CD14-positive monocyte (primary cell): ENCODE results near the gene SLC14A1. TPM values are rescaled to one million over a fixed set of nuclear protein-coding genes. Genes with fewer than 3 reads are reported as not detected.

Experiments
- DNase-seq, 3 donors: peaks; one replicate each; pipeline ENCODE4 v3.0.0-alpha.2; 2011 to 2022
- H2AFZ ChIP-seq: 2 replicates; pipeline ENCODE4 v1.6.0; 2012; ENCODE audit warnings: mild to moderate bottlenecking, low read depth, low read length, inconsistent platforms; ENCODE audit not compliant: insufficient read depth, poor library complexity, severe bottlenecking
- H3K27ac ChIP-seq, 2 donors: 1 replicate in 1 of 2; 2 replicates in 1 of 2; pipeline ENCODE4 v1.5.1; 2012 to 2013; ENCODE audit warnings: low read length in 2 of 2, control low read depth in 1 of 2, inconsistent platforms in 1 of 2, low read depth in 1 of 2, mild to moderate bottlenecking in 1 of 2
- H3K27me3 ChIP-seq, 2 donors: one replicate each; pipeline versions ENCODE4 v1.6.0 to v1.6.1; 2011 to 2013; ENCODE audit warnings: low read length in 2 of 2; ENCODE audit not compliant: control insufficient read depth in 2 of 2, insufficient read depth in 2 of 2
- H3K36me3 ChIP-seq, 2 donors: replicated peaks in 1 of 2; 1 replicate in 1 of 2; 2 replicates in 1 of 2; pipeline versions ENCODE4 v1.5.1 to v1.6.1; 2012 to 2013; ENCODE audit warnings: low read length in 2 of 2, control low read depth in 1 of 2, inconsistent platforms in 1 of 2, mild to moderate bottlenecking in 1 of 2; ENCODE audit not compliant: insufficient read depth in 2 of 2, control insufficient read depth in 1 of 2
- H3K4me1 ChIP-seq, 2 donors: 1 replicate in 1 of 2; 2 replicates in 1 of 2; pipeline versions ENCODE4 v1.5.1 to v1.6.1; 2012 to 2013; ENCODE audit warnings: low read length in 2 of 2, control low read depth in 1 of 2, inconsistent platforms in 1 of 2, mild to moderate bottlenecking in 1 of 2, moderate library complexity in 1 of 2; ENCODE audit not compliant: insufficient read depth in 2 of 2, control insufficient read depth in 1 of 2
- H3K4me2 ChIP-seq: replicated peaks from 2 replicates; pipeline ENCODE3; 2012; ENCODE audit warnings: low read length, moderate library complexity, mild to moderate bottlenecking; ENCODE audit not compliant: poor library complexity, severe bottlenecking; ENCODE audit errors: extremely low read depth
- H3K4me3 ChIP-seq, 3 experiments: fragments of 200-600 bp in 1 of 3; sonication (generic) in 1 of 3; replicated peaks in 1 of 3; 1 replicate in 2 of 3; 2 replicates in 1 of 3; pipeline ENCODE4 v1.5.1; 2011 to 2013; ENCODE audit warnings: low read length in 3 of 3, mild to moderate bottlenecking in 3 of 3, control low read depth in 2 of 3, low read depth in 2 of 3, inconsistent platforms in 1 of 3, moderate library complexity in 1 of 3
- H3K79me2 ChIP-seq: 2 replicates; pipeline ENCODE4 v1.6.0; 2012; ENCODE audit warnings: mild to moderate bottlenecking, control low read depth, inconsistent platforms, low read length, moderate library complexity; ENCODE audit not compliant: insufficient read depth
- H3K9ac ChIP-seq: 2 replicates; pipeline ENCODE4 v1.6.0; 2017; ENCODE audit warnings: low read length, mild to moderate bottlenecking; ENCODE audit not compliant: insufficient read depth, poor library complexity, severe bottlenecking
- H3K9me3 ChIP-seq, 2 donors: replicated peaks in 1 of 2; 1 replicate in 1 of 2; 2 replicates in 1 of 2; pipeline versions ENCODE4 v1.5.1 to v1.6.1; 2012 to 2013; ENCODE audit warnings: low read length in 2 of 2, control low read depth in 1 of 2; ENCODE audit not compliant: control insufficient read depth in 1 of 2, insufficient read depth in 1 of 2
- H4K20me1 ChIP-seq: 2 replicates; pipeline ENCODE4 v1.6.0; 2012; ENCODE audit warnings: mild to moderate bottlenecking, low read length, control low read depth, moderate library complexity; ENCODE audit not compliant: insufficient read depth
- H3K27ac Mint-ChIP-seq, 7 donors: one replicate each; pipeline ENCODE4 v1.8.0; 2020; ENCODE audit warnings: mild to moderate bottlenecking in 7 of 7, mixed read lengths in 7 of 7, moderate library complexity in 6 of 7, inconsistent platforms in 2 of 7
- H3K27me3 Mint-ChIP-seq, 3 donors: one replicate each; pipeline ENCODE4 v1.8.0; 2021 to 2022; ENCODE audit warnings: low read depth in 3 of 3, mild to moderate bottlenecking in 3 of 3, mixed read lengths in 3 of 3, moderate library complexity in 3 of 3, inconsistent platforms in 1 of 3
- H3K36me3 Mint-ChIP-seq, 2 donors: one replicate each; pipeline ENCODE4 v1.8.0; 2020; ENCODE audit warnings: mixed read lengths in 2 of 2, inconsistent platforms in 1 of 2, mild to moderate bottlenecking in 1 of 2
- H3K4me1 Mint-ChIP-seq: one replicate; pipeline ENCODE4 v1.8.0; 2020; ENCODE audit warnings: mild to moderate bottlenecking, mixed read lengths
- H3K4me3 Mint-ChIP-seq, 2 donors: one replicate each; pipeline ENCODE4 v1.8.0; 2020; ENCODE audit warnings: mild to moderate bottlenecking in 2 of 2, mixed read lengths in 2 of 2, moderate library complexity in 1 of 2
- H3K9me3 Mint-ChIP-seq, 7 donors: one replicate each; pipeline ENCODE4 v1.8.0; 2020 to 2022; ENCODE audit warnings: mixed read lengths in 7 of 7, mild to moderate bottlenecking in 6 of 7, moderate library complexity in 6 of 7, inconsistent platforms in 2 of 7
- WGBS: methylation state at CpG from one replicate; pipeline ENCODE4 v1.1.5; 2013; ENCODE audit warnings: missing lambda C conversion rate; ENCODE audit not compliant: insufficient coverage; 5-methylcytosine and 5-hydroxymethylcytosine counted together
- intact Hi-C, 2 donors: fragments of 100-400 bp; cut with micrococcal nuclease; formaldehyde crosslinking; loops; one replicate each; pipeline versions ENCODE4 v1.15.0 to v1.15.1; 2023
- polyA plus RNA-seq, 3 donors: library from polyadenylated mRNA; depleted of rRNA in 1 of 3; unstranded in 2 of 3; stranded (reverse) in 1 of 3; fragments of 300-500 nt in 2 of 3; fragments of >200 nt in 1 of 3; fragmentation: Illumina TruSeq in 2 of 3; gene quantifications; 1 replicate in 2 of 3; 2 replicates in 1 of 3; pipeline ENCODE4 v1.2.3, GENCODE V29; 2012 to 2021
- TF ChIP-seq, protein P1 (sequence below): fragments of 200-600 bp; IDR thresholded peaks from one replicate; pipeline ENCODE4 v1.8.0; 2022; ENCODE audit warnings: antibody characterized with exemption, mild to moderate bottlenecking

SLC14A1 gene
- polyA plus RNA-seq, 3 donors, result not detected

DNA sequence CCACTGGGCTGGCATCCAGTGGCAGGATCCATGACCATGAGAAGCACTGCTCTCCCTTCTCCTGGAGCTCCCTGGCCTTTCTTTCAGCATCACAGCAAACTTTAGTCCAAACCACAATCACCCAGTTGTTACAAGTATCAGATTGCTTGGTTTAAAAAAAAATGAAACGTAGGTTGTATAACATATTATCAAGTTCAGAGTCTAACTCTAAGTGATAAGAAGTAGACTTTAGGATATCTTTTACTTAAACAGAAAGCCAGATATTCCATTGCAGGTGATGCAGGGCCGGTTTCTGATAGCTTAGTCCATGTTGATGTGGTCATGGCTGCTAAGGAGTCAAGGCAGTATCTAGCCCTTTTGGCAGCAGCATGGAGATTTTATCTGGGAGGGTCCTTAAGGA lies 24.5 kb downstream of the SLC14A1 start:
- Mint-ChIP-seq H3K4me3 (no peak overlapping the region), H3K27ac (no peak overlapping the region), H3K27me3 (peaks cover 0 to 1% (median 0%) of the 10 kb centered on the region in 3 donors), H3K36me3 (no peaks in the 10 kb centered on the region), H3K9me3 (no peaks in the 10 kb centered on the region), H3K4me1 (peaks cover 6% of the 10 kb centered on the region)
- H3K4me1 ChIP-seq, result peaks cover 6% of the 10 kb centered on the region in 2 donors
- TF ChIP-seq, protein P1, sequence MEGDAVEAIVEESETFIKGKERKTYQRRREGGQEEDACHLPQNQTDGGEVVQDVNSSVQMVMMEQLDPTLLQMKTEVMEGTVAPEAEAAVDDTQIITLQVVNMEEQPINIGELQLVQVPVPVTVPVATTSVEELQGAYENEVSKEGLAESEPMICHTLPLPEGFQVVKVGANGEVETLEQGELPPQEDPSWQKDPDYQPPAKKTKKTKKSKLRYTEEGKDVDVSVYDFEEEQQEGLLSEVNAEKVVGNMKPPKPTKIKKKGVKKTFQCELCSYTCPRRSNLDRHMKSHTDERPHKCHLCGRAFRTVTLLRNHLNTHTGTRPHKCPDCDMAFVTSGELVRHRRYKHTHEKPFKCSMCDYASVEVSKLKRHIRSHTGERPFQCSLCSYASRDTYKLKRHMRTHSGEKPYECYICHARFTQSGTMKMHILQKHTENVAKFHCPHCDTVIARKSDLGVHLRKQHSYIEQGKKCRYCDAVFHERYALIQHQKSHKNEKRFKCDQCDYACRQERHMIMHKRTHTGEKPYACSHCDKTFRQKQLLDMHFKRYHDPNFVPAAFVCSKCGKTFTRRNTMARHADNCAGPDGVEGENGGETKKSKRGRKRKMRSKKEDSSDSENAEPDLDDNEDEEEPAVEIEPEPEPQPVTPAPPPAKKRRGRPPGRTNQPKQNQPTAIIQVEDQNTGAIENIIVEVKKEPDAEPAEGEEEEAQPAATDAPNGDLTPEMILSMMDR, result no peak
- no peaks in the 10 kb centered on the region for H3K79me2 ChIP-seq
- no peaks in the 10 kb centered on the region for H3K27me3 ChIP-seq
- no peak for DNase-seq
- no peak overlapping the region for H2AFZ ChIP-seq
- H3K9me3 ChIP-seq, result no peaks in the 10 kb centered on the region
- WGBS, result no CpG with 5 or more reads among the region's 2 CpGs
- H3K4me3 ChIP-seq, result no peak overlapping the region
- H4K20me1 ChIP-seq, result no peaks in the 10 kb centered on the region
- H3K36me3 ChIP-seq, result no peaks in the 10 kb centered on the region
- no peak overlapping the region for H3K4me2 ChIP-seq
- no peak overlapping the region for H3K9ac ChIP-seq
- no peak overlapping the region for H3K27ac ChIP-seq
- intact Hi-C loops, result no loop called here

DNA sequence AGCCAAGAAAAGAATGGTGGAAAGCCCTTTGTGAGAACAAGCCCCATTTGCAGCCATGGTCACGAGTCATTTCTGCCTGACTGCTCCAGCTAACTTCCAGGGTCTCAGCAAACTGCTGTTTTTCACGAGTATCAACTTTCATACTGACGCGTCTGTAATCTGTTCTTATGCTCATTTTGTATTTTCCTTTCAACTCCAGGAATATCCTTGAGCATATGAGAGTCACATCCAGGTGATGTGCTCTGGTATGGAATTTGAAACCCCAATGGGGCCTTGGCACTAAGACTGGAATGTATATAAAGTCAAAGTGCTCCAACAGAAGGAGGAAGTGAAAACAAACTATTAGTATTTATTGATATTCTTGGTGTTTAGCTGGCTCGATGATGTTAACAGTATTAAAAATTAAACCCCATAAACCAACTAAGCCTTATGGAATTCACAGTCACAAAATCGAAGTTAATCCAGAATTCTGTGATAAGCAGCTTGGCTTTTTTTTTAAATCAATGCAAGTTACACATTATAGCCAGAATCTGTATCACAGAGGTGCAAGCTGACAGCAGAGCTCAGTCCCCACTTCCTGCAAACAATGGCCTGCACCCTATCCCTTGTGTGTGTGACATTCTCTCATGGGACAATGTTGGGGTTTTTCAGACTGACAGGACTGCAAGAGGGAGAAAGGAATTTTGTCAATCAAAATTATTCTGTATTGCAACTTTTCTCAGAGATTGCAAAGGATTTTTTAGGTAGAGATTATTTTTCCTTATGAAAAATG lies 26.1 kb downstream of the SLC14A1 start:
- WGBS, result 52% methylated on average over 2 of the region's 6 CpGs
- Histone ChIP-seq H3K79me2 (no peaks in the 10 kb centered on the region), H3K4me3 (no peak overlapping the region), H3K36me3 (no peaks in the 10 kb centered on the region), H3K27ac (no peak overlapping the region), H3K4me2 (no peak overlapping the region), H4K20me1 (no peaks in the 10 kb centered on the region), H3K27me3 (no peaks in the 10 kb centered on the region), H3K9me3 (no peaks in the 10 kb centered on the region), H2AFZ (no peak overlapping the region), H3K9ac (no peak overlapping the region), H3K4me1 (peaks cover 6% of the 10 kb centered on the region in 2 donors)
- Mint-ChIP-seq H3K27ac (no peak overlapping the region), H3K4me1 (peaks cover 6% of the 10 kb centered on the region), H3K9me3 (no peaks in the 10 kb centered on the region), H3K36me3 (no peaks in the 10 kb centered on the region), H3K4me3 (no peak overlapping the region), H3K27me3 (no peaks in the 10 kb centered on the region)
- DNase-seq, result no peak
- TF ChIP-seq, protein P1, result no peak
- intact Hi-C loops, result no loop called here
